ENCODE results near the gene RHEX. TPM values are rescaled to one million over a fixed set of nuclear protein-coding genes. Genes with fewer than 3 reads are reported as not detected.

RHEX gene
- total RNA-seq, 2 donors from 2014 or later, result 3.9 TPM; not detected in 1

GRCh38 chr1:206014601-206015000, 38.4 kb upstream of the RHEX start:
- Histone ChIP-seq H3K27ac (no peak overlapping the region), H3K4me1 (replicated peaks) (no peaks in the 10 kb centered on the region), H3K27me3 (replicated peaks; ENCODE audit: insufficient read depth) (no peaks in the 10 kb centered on the region), H3K4me3 (no peak overlapping the region), H3K36me3 (no peaks in the 10 kb centered on the region), H3K9me3 (no peaks in the 10 kb centered on the region)
- 85% methylated on average over 5 of the region's 5 CpGs for WGBS
- DNase-seq (ENCODE audit: low spot score), result no peak
- TF ChIP-seq POLR2AphosphoS5 (IDR thresholded peaks at IDR 0.05), result no peak
- TF ChIP-seq CTCF (IDR thresholded peaks at IDR 0.05), result no peak
- TF ChIP-seq POLR2A (IDR thresholded peaks at IDR 0.05), result no peak
- intact Hi-C loops (cut with DNase I), result no loop called here

DNA sequence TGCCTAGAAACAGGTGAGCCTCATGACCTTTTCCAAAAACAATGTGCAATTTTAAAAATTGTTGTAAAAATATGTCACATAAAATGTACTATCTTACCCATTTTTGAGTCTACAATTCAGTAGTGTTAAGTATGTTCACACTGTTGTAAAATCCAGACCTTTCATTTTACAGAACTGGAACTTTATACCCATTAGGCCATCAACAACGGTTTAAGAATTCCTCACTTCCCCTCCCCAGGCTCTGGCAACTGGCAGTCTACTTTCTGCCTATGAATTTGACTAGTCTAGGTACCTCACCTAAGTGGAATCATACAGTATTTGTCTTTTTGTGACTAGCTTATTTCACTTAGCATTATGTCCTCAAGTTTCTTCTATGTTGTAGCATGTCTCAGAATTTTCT, 37.9 kb upstream of the RHEX start:
- TF ChIP-seq POLR2A (IDR thresholded peaks at IDR 0.05) (no peak), POLR2AphosphoS5 (IDR thresholded peaks at IDR 0.05) (no peak), CTCF (IDR thresholded peaks at IDR 0.05) (no peak)
- Histone ChIP-seq H3K4me1 (replicated peaks) (no peaks in the 10 kb centered on the region), H3K36me3 (no peaks in the 10 kb centered on the region), H3K4me3 (no peak overlapping the region), H3K27me3 (replicated peaks; ENCODE audit: insufficient read depth) (no peaks in the 10 kb centered on the region), H3K9me3 (no peaks in the 10 kb centered on the region), H3K27ac (no peak overlapping the region)
- intact Hi-C loops (cut with DNase I), result no loop called here
- 72% methylated on average over 1 of the region's 1 CpG for WGBS
- no peak for DNase-seq (ENCODE audit: low spot score)

GRCh38 chr1:206020393-206021007, 32.5 kb upstream of the RHEX start:
- H3K36me3 ChIP-seq, result no peaks in the 10 kb centered on the region
- no peak overlapping the region for H3K4me3 ChIP-seq
- no peaks in the 10 kb centered on the region for H3K9me3 ChIP-seq
- 96% methylated on average over 4 of the region's 4 CpGs for WGBS
- no peaks in the 10 kb centered on the region for H3K4me1 ChIP-seq (replicated peaks)
- intact Hi-C loops (cut with DNase I), result no loop called here
- TF ChIP-seq POLR2A (IDR thresholded peaks at IDR 0.05) (no peak), CTCF (IDR thresholded peaks at IDR 0.05) (no peak), POLR2AphosphoS5 (IDR thresholded peaks at IDR 0.05) (no peak)
- no peak overlapping the region for H3K27ac ChIP-seq
- no peak for DNase-seq (ENCODE audit: low spot score)
- H3K27me3 ChIP-seq (replicated peaks; ENCODE audit: insufficient read depth), result no peaks in the 10 kb centered on the region

DNA sequence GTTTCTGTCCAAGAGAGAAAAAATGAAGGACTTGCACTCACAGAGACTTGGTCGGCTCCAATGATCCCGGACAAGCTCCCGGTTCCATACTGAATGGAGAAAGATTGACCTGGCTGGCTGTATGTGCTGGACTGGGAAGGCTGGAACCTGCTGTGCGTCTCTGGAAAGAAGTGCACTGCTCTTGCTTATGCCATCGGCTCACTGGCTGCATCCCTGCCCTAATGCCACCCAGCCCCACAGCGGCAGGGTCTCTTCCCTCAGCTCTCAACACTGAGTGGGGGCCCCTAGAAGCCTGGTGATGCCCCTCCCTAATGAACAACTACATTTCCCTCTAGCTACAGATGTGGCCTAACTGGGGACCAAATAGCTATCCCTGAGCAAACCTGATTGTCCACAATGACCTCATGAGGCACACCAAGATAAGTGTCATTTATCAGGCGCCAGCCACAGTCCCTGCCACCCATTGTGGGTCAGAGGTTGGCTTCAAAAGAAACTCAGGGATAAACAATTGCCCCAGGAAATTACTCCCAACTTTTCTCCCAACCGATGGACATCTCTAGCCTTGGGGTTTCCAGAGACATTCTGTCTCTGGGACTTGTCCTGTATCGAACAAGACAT, 31.9 kb upstream of the RHEX start:
- DNase-seq (ENCODE audit: low spot score), result no peak
- intact Hi-C loops (cut with DNase I), result no loop called here
- TF ChIP-seq POLR2AphosphoS5 (IDR thresholded peaks at IDR 0.05), result no peak
- no peak for TF ChIP-seq CTCF (IDR thresholded peaks at IDR 0.05)
- no peak for TF ChIP-seq POLR2A (IDR thresholded peaks at IDR 0.05)
- Histone ChIP-seq H3K4me3 (no peak overlapping the region), H3K27ac (no peak overlapping the region), H3K36me3 (no peaks in the 10 kb centered on the region), H3K9me3 (no peaks in the 10 kb centered on the region), H3K27me3 (replicated peaks; ENCODE audit: insufficient read depth) (no peaks in the 10 kb centered on the region), H3K4me1 (replicated peaks) (no peaks in the 10 kb centered on the region)
- WGBS, result 94% methylated on average over 8 of the region's 9 CpGs
